Common myeloid progenitor, CD34-positive (primary cell): ENCODE results near the gene ARMH4.

Source experiments
- CTCF ChIA-PET: fragments of 350-600 bp; sonication (Branson Sonifier 250); formaldehyde crosslinking; loops from one replicate; lab custom pipeline; 2021; ENCODE audit warnings: antibody characterized with exemption; lab: Charles Lee
- POLR2A ChIA-PET: fragments of 350-600 bp; sonication (Branson Sonifier 250); formaldehyde crosslinking; loops from one replicate; lab custom pipeline; 2021; ENCODE audit warnings: antibody characterized with exemption; lab: Charles Lee
- DNase-seq, 3 donors: peaks; one replicate each; pipeline versions ENCODE4 v3.0.0 to v3.0.0-alpha.2; 2013
- H3K27ac ChIP-seq, 2 experiments: 1 replicate in 1 of 2; 2 replicates in 1 of 2; pipeline ENCODE4 v1.7.0; 2013; ENCODE audit warnings: inconsistent platforms in 2 of 2, low read length in 2 of 2, mild to moderate bottlenecking in 2 of 2, low read depth in 1 of 2, moderate library complexity in 1 of 2; ENCODE audit not compliant: severe bottlenecking in 2 of 2, insufficient read depth in 1 of 2, poor library complexity in 1 of 2
- H3K27me3 ChIP-seq, 5 experiments: replicated peaks in 2 of 5; 1 replicate in 3 of 5; 2 replicates in 2 of 5; pipeline versions ENCODE4 v1.6.1 to v1.7.0; 2013; ENCODE audit warnings: low read length in 4 of 5, mild to moderate bottlenecking in 2 of 5, moderate library complexity in 2 of 5, inconsistent platforms in 1 of 5; ENCODE audit not compliant: insufficient read depth in 5 of 5, control insufficient read depth in 4 of 5
- H3K36me3 ChIP-seq, 4 experiments: 1 replicate in 2 of 4; 2 replicates in 2 of 4; pipeline versions ENCODE4 v1.6.1 to v1.7.0; 2013; ENCODE audit warnings: low read length in 3 of 4, control low read depth in 1 of 4, mild to moderate bottlenecking in 1 of 4; ENCODE audit not compliant: control insufficient read depth in 4 of 4, insufficient read depth in 4 of 4
- H3K4me1 ChIP-seq, 4 experiments: 1 replicate in 3 of 4; 2 replicates in 1 of 4; pipeline versions ENCODE4 v1.6.1 to v1.7.1; 2013; ENCODE audit warnings: low read length in 3 of 4, mild to moderate bottlenecking in 3 of 4, control low read depth in 1 of 4, inconsistent platforms in 1 of 4, moderate library complexity in 1 of 4; ENCODE audit not compliant: control insufficient read depth in 4 of 4, insufficient read depth in 4 of 4; ENCODE audit errors: control extremely low read depth in 1 of 4
- H3K4me3 ChIP-seq, 7 experiments: 1 replicate in 4 of 7; 2 replicates in 3 of 7; pipeline versions ENCODE4 v1.5.1 to v1.7.0; 2013; ENCODE audit warnings: mild to moderate bottlenecking in 7 of 7, low read length in 6 of 7, moderate library complexity in 6 of 7, inconsistent platforms in 2 of 7, low read depth in 2 of 7, control low read depth in 1 of 7; ENCODE audit not compliant: insufficient read depth in 4 of 7, control insufficient read depth in 1 of 7; ENCODE audit errors: extremely low read depth in 1 of 7
- H3K9me3 ChIP-seq, 5 experiments: 1 replicate in 4 of 5; 2 replicates in 1 of 5; pipeline versions ENCODE4 v1.6.1 to v1.7.1; 2013; ENCODE audit warnings: low read length in 4 of 5, mild to moderate bottlenecking in 2 of 5, inconsistent platforms in 1 of 5, low read depth in 1 of 5, moderate library complexity in 1 of 5; ENCODE audit not compliant: control insufficient read depth in 4 of 5, insufficient read depth in 2 of 5; ENCODE audit errors: control extremely low read depth in 1 of 5
- WGBS: methylation state at CpG from one replicate; pipeline ENCODE4 v1.1.5; 2013; ENCODE audit not compliant: insufficient coverage; 5-methylcytosine and 5-hydroxymethylcytosine counted together

ARMH4 gene

DNA sequence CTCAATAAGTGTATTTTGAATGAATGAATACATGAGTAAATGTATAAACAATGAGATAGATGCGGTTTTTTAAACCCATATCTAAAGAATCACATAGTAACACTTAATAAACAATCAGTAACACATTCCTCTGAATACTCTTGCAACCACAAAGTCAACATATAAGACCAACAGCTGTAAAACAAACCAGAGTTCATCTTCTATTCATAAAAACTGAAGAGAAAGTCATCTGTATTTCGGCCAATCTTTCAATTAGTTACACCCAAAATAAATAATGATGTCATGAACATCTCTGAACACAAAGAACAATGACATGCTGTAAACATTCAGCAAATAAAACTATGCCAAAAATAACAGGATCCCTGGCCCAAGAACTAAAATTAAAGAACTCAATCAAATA lies 47.2 kb downstream of the ARMH4 start:
- no peak for DNase-seq

DNA sequence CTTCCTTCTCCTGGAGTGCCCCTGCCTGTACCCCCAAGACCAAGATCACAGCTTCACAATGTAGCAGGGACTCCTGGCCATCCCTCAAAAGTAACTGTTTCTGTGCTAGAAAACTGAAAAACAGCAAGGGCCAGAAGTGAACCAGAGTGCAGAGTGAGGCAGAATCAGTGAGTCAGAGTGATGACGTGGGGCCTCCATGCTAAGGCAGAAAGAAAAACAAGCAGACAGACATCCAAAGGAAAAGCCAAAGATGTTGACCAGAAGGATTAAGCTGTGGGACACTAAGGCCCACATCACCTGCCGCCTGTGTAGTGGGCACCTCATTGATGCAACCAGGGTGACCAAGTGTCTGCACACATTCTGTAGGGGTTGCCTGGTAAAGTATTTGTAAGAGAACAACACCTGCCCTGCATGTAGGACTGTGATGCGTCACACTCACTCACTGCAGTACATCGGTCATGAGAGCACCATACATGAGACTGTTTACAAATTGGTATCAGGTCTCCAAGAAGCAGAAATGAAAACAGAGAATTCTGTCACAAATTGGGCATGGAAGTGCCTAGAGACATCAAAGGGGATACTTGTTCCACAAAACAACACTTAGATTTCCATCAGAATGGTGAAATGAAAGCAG lies 51.2 kb downstream of the ARMH4 start:
- H3K4me3 ChIP-seq: no peak overlapping the region
- no peak overlapping the region for H3K27ac ChIP-seq
- POLR2A ChIA-PET: no interaction called here
- CTCF ChIA-PET: interaction anchor here (1.2 kb wide), 1 partner anchor 9 kb away, joined by 4 read pairs; no protein-coding TSS in a partner anchor
- no peaks in the 10 kb centered on the region for H3K36me3 ChIP-seq
- no peaks in the 10 kb centered on the region for H3K4me1 ChIP-seq
- DNase-seq: no peak
- H3K9me3 ChIP-seq: no peaks in the 10 kb centered on the region
- 100% methylated on average over 3 of the region's 4 CpGs for WGBS
- H3K27me3 ChIP-seq: peaks cover 0 to 8% (median 0%) of the 10 kb centered on the region in 5 experiments

More for the DNA sequence above, 47.2 kb downstream of the ARMH4 start:
- Histone ChIP-seq H3K9me3 (no peaks in the 10 kb centered on the region), H3K27me3 (peaks cover 0 to 12% (median 3%) of the 10 kb centered on the region in 5 experiments), H3K36me3 (no peaks in the 10 kb centered on the region), H3K4me3 (no peak overlapping the region), H3K27ac (no peak overlapping the region), H3K4me1 (no peaks in the 10 kb centered on the region)
- CTCF ChIA-PET: interaction anchor here (1.1 kb wide), 1 partner anchor 9 kb away, joined by 3 read pairs; no protein-coding TSS in a partner anchor
- WGBS: 100% methylated on average over 1 of the region's 2 CpGs
- POLR2A ChIA-PET: no interaction called here

DNA sequence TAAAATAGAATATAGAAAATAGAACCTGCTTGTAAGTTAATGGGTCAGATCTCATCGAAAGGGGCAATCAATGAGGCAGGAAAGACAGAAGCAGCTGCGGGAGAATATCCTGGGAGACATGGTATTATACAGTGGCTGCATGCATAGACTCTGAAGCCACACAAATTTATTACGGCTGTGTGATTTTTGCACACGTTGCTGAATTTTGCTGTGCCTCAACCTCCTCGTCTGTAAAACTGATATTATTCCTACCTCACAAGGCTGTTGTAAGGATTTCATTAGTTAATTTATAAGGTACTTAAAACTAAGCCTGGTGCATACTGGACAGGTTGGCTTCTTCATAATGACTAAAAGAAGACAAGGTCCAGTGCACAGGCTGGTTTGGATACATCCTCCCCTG lies 52.3 kb downstream of the ARMH4 start:
- peaks cover 0 to 5% (median 0%) of the 10 kb centered on the region in 5 experiments for H3K27me3 ChIP-seq
- DNase-seq: no peak
- H3K4me3 ChIP-seq: no peak overlapping the region
- ChIA-PET CTCF (no interaction called here), POLR2A (no interaction called here)
- no peaks in the 10 kb centered on the region for H3K36me3 ChIP-seq
- WGBS: 91% methylated on average over 3 of the region's 5 CpGs
- no peaks in the 10 kb centered on the region for H3K4me1 ChIP-seq
- no peaks in the 10 kb centered on the region for H3K9me3 ChIP-seq
- H3K27ac ChIP-seq: no peak overlapping the region

DNA sequence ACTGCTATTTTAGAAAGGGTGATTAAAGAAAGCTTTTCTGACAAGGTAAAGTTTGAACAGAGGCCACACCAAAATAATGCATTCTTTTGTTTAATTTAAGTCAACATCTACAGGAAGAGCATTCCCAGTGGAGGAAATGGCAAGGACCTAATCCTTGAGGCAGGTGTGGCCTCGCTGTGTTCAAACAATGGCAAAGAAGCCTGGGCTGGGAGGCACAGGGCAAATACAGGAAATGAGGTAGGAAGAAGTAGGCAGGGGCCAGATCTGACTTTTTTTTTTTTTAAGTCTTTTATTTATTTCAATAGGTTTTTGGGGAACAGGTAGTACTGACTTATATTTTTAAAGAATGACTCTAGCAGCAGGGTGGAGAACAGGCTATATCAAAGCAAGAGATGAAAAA lies 53.5 kb downstream of the ARMH4 start:
- no peak overlapping the region for H3K27ac ChIP-seq
- ChIA-PET POLR2A (no interaction called here), CTCF (no interaction called here)
- H3K36me3 ChIP-seq: no peaks in the 10 kb centered on the region
- no peak overlapping the region for H3K4me3 ChIP-seq
- no peaks in the 10 kb centered on the region for H3K4me1 ChIP-seq
- peaks cover 0 to 4% (median 0%) of the 10 kb centered on the region in 5 experiments for H3K27me3 ChIP-seq
- WGBS: 0% methylated on average over 1 of the region's 1 CpG
- DNase-seq: no peak
- no peaks in the 10 kb centered on the region for H3K9me3 ChIP-seq

DNA sequence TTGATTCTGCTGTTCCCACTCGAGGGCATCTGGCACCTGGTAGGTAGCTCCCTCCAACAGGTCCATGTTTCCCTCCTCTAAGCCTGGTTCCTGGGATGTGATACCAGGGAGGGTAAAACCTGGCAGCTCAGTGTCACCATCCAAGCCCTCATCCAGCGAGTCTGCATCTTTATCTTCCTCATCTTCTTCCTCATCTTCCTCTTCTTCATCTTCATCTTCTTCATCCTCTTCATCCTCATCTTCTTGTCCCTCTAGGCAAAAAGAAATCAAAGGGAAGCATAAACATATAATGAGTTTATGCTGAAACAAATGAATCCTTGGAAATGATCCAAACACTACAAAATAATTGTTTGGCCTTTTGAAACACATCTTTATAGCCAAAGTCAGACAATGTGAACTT lies 55.3 kb downstream of the ARMH4 start:
- no peaks in the 10 kb centered on the region for H3K4me1 ChIP-seq
- H3K27ac ChIP-seq: no peak overlapping the region
- POLR2A ChIA-PET: no interaction called here
- peaks cover 0 to 4% (median 0%) of the 10 kb centered on the region in 5 experiments for H3K27me3 ChIP-seq
- WGBS: no CpG with 5 or more reads among the region's 2 CpGs
- DNase-seq: no peak
- H3K36me3 ChIP-seq: no peaks in the 10 kb centered on the region
- H3K4me3 ChIP-seq: no peak overlapping the region
- H3K9me3 ChIP-seq: no peaks in the 10 kb centered on the region
- CTCF ChIA-PET: interaction anchor here (1.7 kb wide), 1 partner anchor 12 kb away, joined by 7 read pairs; no protein-coding TSS in a partner anchor

DNA sequence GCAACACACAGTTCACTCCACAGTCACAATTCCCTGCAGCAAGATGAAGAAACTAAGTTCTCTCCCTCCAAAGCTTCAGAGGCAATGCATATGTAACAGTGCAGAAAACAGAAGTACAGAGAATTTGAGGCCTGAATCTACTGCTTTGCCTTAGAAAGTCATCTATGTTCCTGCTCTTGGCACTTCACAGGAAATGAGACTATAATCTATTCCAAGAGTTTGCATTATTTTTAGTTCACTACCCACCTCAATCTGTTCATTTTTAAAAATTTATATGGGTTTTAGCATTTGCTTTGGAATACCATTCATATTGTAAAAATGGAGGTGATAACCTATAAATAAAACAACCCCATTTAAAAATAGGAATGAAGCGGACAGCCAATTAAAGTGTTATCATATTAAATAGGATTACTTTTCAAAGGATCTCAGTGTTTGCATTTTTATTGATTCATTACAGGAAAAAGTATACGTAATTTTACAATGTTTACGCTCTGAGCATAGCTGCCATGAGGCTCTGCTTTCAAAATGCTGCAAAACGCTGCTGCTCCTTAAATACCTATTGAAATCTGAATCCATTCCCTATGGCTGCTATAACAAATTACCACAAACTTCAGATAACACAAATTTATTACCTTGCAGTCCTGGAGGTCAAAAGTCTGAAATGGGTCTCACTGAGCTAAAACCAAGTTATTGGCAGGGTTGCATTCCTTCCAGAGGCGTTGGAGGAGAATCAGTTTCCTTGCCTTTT lies 60.0 kb downstream of the ARMH4 start:
- Histone ChIP-seq H3K36me3 (no peaks in the 10 kb centered on the region), H3K27me3 (peaks cover 0 to 3% (median 0%) of the 10 kb centered on the region in 5 experiments), H3K4me3 (no peak overlapping the region), H3K27ac (no peak overlapping the region), H3K9me3 (no peaks in the 10 kb centered on the region), H3K4me1 (no peaks in the 10 kb centered on the region)
- CTCF ChIA-PET: no interaction called here
- POLR2A ChIA-PET: no interaction called here
- WGBS: 97% methylated on average over 4 of the region's 5 CpGs
- no peak for DNase-seq

DNA sequence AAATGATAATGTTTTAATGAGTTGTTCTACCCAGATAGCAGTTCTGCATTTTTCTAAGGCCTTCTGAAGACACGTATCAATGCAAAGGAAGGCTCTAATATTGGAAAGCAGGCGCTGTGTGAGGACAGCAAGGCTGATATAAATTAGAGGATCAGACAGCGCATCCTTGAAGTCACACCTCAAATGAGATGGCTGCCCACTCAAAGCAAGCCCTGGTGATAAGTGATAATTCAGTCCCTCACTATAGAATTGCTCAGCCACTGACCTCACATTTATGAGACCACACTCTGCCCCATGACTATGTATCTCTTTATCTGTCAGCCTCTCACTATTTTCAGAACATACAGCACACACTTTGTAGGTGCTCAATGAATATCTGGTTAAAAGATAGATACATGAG lies 62.4 kb downstream of the ARMH4 start:
- Histone ChIP-seq H3K4me1 (no peaks in the 10 kb centered on the region), H3K36me3 (no peaks in the 10 kb centered on the region), H3K9me3 (no peaks in the 10 kb centered on the region), H3K4me3 (no peak overlapping the region), H3K27ac (no peak overlapping the region), H3K27me3 (peaks cover 0 to 3% (median 0%) of the 10 kb centered on the region in 5 experiments)
- ChIA-PET CTCF (no interaction called here), POLR2A (no interaction called here)
- WGBS: 100% methylated on average over 3 of the region's 3 CpGs
- DNase-seq: no peak
